Prostate gland (tissue), 2 donors: ENCODE data around the gene PTHLH.

ENCODE experiments used
- POLR2A ChIP-seq: fragments of 450-650 bp; IDR thresholded peaks from one replicate; pipeline ENCODE4 v1.6.1; 2016; ENCODE audit warnings: antibody characterized with exemption, mild to moderate bottlenecking
- POLR2AphosphoS5 ChIP-seq: sonication (generic); formaldehyde crosslinking; IDR thresholded peaks from one replicate; pipeline ENCODE4 v1.6.1; 2017; ENCODE audit warnings: antibody characterized with exemption
- TF ChIP-seq, protein P1 (sequence below), 4 experiments: fragments of 200-600 bp in 2 of 4; fragments of 450-650 bp in 2 of 4; sonication (generic) in 2 of 4; IDR thresholded peaks; 1 replicate in 3 of 4; 2 replicates in 1 of 4; pipeline ENCODE4 v1.5.1; 2016 to 2019; ENCODE audit warnings: antibody characterized with exemption in 4 of 4, mild to moderate bottlenecking in 2 of 4, moderate library complexity in 2 of 4

DNA sequence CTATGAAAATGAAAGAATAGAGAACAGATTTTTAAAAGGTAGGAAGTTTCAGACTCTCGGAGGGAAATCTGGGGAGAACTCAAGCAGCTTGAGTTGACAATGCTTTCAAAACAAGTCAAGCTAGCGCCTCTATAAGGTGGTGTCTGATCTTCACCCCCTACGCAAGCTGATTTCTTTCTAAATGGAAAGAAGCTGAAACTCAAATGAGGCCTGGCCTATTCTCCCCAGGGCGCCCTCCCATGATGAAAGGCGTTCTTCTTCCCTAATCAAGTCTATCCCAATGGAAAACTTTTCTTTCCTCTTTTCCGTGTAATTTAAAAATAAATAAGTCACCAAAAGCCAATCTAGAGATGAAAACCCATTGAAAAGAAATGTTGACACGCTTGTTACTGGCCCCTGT is 20.6 kb downstream of the PTHLH start:
- TF ChIP-seq, protein P1, sequence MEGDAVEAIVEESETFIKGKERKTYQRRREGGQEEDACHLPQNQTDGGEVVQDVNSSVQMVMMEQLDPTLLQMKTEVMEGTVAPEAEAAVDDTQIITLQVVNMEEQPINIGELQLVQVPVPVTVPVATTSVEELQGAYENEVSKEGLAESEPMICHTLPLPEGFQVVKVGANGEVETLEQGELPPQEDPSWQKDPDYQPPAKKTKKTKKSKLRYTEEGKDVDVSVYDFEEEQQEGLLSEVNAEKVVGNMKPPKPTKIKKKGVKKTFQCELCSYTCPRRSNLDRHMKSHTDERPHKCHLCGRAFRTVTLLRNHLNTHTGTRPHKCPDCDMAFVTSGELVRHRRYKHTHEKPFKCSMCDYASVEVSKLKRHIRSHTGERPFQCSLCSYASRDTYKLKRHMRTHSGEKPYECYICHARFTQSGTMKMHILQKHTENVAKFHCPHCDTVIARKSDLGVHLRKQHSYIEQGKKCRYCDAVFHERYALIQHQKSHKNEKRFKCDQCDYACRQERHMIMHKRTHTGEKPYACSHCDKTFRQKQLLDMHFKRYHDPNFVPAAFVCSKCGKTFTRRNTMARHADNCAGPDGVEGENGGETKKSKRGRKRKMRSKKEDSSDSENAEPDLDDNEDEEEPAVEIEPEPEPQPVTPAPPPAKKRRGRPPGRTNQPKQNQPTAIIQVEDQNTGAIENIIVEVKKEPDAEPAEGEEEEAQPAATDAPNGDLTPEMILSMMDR (IDR thresholded peaks at IDR 0.05): no peak
- TF ChIP-seq POLR2A (no peak), POLR2AphosphoS5 (no peak)
